Thyroid gland (tissue), 4 donors: Measurements from ENCODE around the gene OVCA2.

ENCODE experiments used
- CTCF ChIP-seq, 6 experiments: fragments of 200-600 bp in 3 of 6; fragments of 450-650 bp in 3 of 6; sonication (generic) in 3 of 6; IDR thresholded peaks; one replicate each; pipeline ENCODE4 v1.5.1; 2016 to 2019; ENCODE audit warnings: antibody characterized with exemption in 6 of 6, mild to moderate bottlenecking in 2 of 6, inconsistent platforms in 1 of 6, moderate library complexity in 1 of 6
- POLR2A ChIP-seq, 2 donors: fragments of 450-650 bp; IDR thresholded peaks; one replicate each; pipeline ENCODE4 v1.6.1; 2017; ENCODE audit warnings: antibody characterized with exemption in 2 of 2, mild to moderate bottlenecking in 2 of 2, moderate library complexity in 1 of 2

GRCh38 chr17:1994707-1995106, 47.1 kb upstream of the OVCA2 start:
- TF ChIP-seq POLR2A (IDR thresholded peaks at IDR 0.05) (no peak), CTCF (IDR thresholded peaks at IDR 0.05) (no peak)
